Measurements from ENCODE around the gene CHRM4.

DNA sequence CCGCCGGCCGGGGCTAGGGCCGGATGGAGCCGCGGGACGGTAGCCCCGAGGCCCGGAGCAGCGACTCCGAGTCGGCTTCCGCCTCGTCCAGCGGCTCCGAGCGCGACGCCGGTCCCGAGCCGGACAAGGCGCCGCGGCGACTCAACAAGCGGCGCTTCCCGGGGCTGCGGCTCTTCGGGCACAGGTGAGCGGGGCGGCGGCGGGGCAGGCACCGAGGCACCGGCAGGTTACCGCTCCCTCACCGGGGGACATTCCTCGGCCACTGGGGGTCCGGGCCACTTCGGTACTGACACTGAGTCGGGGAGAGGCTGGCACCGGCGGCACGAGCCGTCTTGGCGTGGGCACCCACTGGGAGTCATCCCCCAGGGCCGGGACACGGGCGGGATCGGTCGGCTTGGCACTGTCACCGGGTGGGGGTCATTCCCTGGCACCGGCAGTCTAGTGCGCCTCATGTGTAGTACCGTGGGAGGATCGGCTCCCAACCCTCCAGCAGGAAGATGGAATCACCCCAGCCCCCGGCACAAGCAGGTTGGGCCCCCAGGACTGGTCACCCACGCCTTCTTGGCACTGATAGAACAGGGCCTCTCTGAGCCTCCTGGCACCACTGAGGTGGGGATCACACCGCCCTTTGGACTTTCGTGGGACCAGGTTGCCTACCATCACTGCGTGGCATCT, 43.8 kb downstream of the CHRM4 start:
- TF ChIP-seq POLR2AphosphoS5 (IDR thresholded peaks at IDR 0.05; ENCODE audit: low read depth, low read length) (no peak), POLR2A (IDR thresholded peaks at IDR 0.05; ENCODE audit: low read depth, low read length) (no peak), TAF1 (IDR thresholded peaks at IDR 0.05; ENCODE audit: low read depth, low read length) (no peak), SPI1 (IDR thresholded peaks at IDR 0.05; ENCODE audit: low read depth, low read length) (no peak)

All from GM12891 (cell line).